ENCODE results near the gene FAM50B.

DNA sequence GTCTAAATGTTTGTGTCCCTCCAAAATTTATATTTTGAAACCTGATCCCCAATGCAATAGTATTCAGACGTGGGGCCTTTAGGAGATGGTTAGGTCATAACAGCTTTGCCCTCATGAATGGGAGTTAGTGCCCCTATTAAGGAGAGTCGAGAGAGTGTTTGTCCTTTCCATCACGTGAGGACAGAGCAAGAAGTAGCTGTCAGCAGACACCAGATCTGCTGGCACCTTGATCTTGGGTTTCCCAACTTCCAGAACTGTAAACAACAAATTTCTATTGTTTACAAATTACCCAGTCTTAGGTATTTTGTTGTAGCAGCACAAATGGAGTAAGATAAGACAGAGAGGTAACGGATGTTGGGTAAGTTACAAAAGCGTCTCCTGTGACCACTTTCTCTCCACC lies 46.6 kb downstream of the FAM50B start:
- TF ChIP-seq, protein P1, sequence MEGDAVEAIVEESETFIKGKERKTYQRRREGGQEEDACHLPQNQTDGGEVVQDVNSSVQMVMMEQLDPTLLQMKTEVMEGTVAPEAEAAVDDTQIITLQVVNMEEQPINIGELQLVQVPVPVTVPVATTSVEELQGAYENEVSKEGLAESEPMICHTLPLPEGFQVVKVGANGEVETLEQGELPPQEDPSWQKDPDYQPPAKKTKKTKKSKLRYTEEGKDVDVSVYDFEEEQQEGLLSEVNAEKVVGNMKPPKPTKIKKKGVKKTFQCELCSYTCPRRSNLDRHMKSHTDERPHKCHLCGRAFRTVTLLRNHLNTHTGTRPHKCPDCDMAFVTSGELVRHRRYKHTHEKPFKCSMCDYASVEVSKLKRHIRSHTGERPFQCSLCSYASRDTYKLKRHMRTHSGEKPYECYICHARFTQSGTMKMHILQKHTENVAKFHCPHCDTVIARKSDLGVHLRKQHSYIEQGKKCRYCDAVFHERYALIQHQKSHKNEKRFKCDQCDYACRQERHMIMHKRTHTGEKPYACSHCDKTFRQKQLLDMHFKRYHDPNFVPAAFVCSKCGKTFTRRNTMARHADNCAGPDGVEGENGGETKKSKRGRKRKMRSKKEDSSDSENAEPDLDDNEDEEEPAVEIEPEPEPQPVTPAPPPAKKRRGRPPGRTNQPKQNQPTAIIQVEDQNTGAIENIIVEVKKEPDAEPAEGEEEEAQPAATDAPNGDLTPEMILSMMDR (IDR thresholded peaks at IDR 0.05; ENCODE audit: insufficient read depth, low read length, poor library complexity, severe bottlenecking): no peak
- TF ChIP-seq EZH2phosphoT487 (conservative IDR thresholded peaks at IDR 0.05; ENCODE audit: low read length): no peak

Data from SU-DHL-6 (cell line).